ENCODE measurements around the gene WIZ.
"Not testable (repeated sequence)": the region's sequence is repeated elsewhere in the genome, so short reads cannot be mapped to it uniquely, and the experiment has no call there.

WIZ gene

GRCh38 chr19:15449620-15450527, at the start of gene WIZ:
TSS of gene WIZ (minus strand) at chr19:15449956. CDS start at chr19:15448307, 1,649 bp downstream.
- DNase-seq, result peak; percentile 83

GRCh38 chr19:15498910-15499309, 49.2 kb upstream of the WIZ start:
- no peak for DNase-seq

- no peak for DNase-seq
These were observed 48.6 kb upstream of the WIZ start for GRCh38 chr19:15498156-15498858.

- DNase-seq, result no peak
These were observed 45.4 kb upstream of the WIZ start for GRCh38 chr19:15495151-15495550.

GRCh38 chr19:15488489-15489226, 38.9 kb upstream of the WIZ start:
- DNase-seq, result no peak

GRCh38 chr19:15487038-15487437, 37.3 kb upstream of the WIZ start:
- no peak for DNase-seq

- DNase-seq, result not testable (repeated sequence)
These were observed 36.0 kb upstream of the WIZ start for GRCh38 chr19:15485768-15486167.

- DNase-seq, result not testable (repeated sequence)
These were observed 31.2 kb upstream of the WIZ start for GRCh38 chr19:15480996-15481395.

GRCh38 chr19:15479391-15480345, 29.9 kb upstream of the WIZ start, which contains the start of gene PGLYRP2:
TSS of gene PGLYRP2 (minus strand) at chr19:15479501. CDS start at chr19:15479371, 130 bp downstream.
- DNase-seq, result no peak

- no peak for DNase-seq
These were observed 26.6 kb upstream of the WIZ start for GRCh38 chr19:15476325-15476724.

- no peak for DNase-seq
These were observed 25.9 kb upstream of the WIZ start for GRCh38 chr19:15475611-15476010.

GRCh38 chr19:15475169-15475568, 25.4 kb upstream of the WIZ start:
- no peak for DNase-seq

- DNase-seq, result not testable (repeated sequence)
These were observed 24.1 kb upstream of the WIZ start for GRCh38 chr19:15473821-15474220.

GRCh38 chr19:15471639-15472101, 21.9 kb upstream of the WIZ start:
- no peak for DNase-seq

GRCh38 chr19:15469513-15470297, 19.9 kb upstream of the WIZ start:
- DNase-seq, result no peak

- no peak for DNase-seq
These were observed 19.1 kb upstream of the WIZ start for GRCh38 chr19:15468675-15469512.

GRCh38 chr19:15467734-15468214, 18.0 kb upstream of the WIZ start:
- DNase-seq, result no peak

- no peak for DNase-seq
These were observed 17.3 kb upstream of the WIZ start for GRCh38 chr19:15466851-15467733.

All from fibroblast of skin of right quadriceps (primary cell).